GM19328 (cell line): ENCODE measurements around the gene COL9A1.

ENCODE experiments used
- ATAC-seq: cut with Tn5 transposase; IDR thresholded peaks from one replicate; pipeline ENCODE4 v1.9.1; 2021; ENCODE audit warnings: mild to moderate bottlenecking, moderate library complexity; ENCODE audit not compliant: unreplicated experiment

Gene COL9A1

DNA sequence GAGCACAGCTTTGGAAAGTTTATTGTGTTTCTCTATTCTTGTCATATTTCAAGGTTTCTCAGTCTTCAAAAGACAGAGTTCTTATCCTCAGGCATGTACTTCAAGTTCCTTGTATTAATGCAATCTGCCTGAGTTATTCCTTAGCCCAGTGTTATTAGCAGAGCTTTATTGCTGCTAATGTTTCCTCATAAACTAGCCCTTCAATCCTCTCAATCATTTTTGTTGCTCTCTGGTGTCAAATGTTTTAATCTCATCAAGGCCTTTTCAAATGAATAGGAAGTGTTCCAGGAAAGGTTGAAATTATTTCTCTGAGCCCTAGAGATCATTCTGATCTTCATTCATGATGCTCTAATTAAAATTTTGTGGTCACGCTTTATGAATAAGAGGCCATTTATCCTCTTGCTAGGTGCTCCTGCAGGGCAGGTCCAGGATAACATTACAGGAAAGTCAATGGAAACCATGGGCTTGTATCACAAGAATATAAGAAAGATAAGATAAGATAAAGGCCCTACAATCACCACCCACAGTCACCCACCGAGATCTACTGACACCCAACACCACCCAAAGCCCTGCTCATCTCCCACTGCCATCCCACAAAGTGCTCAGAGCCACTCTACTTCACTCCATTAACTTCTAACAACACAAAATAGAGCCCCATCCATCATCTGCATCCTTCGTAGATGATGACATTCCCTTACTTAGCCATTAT is 125.9 kb downstream of the COL9A1 start:
- no peak for ATAC-seq

DNA sequence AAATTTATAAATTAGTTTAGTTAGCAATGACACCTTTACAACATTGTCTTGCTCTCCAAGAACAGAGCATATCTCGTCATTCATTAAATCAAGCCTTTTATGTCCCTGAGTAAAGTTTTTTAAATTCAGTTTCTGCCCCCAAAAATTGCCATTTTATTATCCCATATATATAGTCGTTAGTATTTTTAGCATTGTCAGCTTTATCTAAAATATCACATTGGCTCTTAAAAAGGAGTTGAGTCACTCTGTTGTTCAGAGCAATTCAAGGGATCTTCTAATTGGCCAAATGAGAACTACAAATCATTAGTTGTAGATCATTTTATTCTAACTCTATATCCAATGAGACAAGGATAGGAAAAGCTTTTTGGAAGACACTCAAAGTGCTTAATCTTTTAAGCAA is 127.1 kb downstream of the COL9A1 start:
- no peak for ATAC-seq

DNA sequence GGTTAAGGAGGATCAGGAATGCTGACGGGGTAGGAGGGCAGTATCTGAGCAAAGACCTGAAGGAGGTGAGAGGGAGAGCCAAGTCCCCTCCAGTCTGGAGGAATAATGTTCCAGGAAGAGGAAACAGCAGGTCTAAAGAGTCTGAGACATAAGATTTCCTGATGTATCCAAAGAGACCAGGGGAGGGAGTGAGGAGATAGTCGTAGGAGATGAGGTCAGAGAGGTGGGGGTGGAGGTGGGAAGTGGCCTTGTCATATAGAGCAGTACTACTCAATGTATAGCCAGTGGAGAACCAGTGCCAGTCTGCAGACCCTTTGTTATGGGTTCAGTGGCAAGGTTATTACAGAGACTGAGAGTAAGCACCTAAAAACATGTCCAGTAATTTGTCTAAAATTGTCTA is 130.6 kb downstream of the COL9A1 start:
- ATAC-seq, result no peak

DNA sequence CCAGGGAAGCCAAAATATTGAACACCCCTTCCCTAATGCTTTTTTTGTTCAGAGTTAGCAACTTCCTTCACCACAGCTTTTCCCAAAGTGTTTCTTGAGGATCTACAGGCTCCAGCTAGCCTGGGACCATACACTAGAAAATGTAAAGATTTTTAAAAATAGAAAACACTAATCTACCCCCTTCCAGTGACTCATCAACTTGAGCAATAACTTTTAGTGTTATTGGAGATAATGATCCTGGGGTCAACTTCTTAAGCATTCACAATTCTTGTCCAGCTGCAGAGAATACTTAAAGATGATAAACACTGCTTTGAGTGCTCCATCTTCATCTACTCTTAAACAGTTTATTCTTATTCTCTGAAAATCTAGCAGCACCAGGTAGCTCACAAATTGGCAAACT is 131.6 kb downstream of the COL9A1 start:
- no peak for ATAC-seq

DNA sequence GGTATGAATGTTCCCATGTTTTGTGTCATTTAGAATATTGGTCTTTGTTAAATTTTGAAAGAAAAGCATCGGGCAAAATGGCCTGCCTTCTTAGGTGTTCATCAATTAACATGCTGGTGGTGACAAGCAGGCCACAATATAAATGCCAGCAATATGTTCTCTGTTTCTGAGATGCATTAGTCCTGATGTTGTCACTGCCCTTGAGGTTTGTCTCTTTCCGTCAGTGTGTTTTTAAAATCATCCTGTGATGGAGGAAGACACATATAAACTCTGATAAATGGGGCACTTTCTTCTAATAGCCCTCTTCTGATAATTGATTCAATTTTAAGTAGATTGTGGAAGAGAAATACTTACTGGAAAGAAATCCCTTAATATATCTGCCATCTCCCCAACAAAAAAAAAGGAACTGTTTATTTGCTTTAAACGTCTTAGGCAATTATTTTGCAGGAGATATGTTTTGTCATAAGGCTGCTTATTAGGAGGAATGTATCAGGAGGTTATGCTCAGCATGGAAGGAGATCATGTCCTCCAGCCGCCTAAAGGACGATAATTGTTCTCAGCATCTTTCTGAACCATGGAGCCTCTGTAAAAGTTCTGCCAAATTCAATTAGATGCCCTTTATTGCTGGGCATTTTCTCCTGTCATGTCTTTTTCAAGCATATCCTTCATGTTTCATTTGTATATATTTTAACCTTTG is 134.1 kb downstream of the COL9A1 start:
- no peak for ATAC-seq
